ENCODE results near the gene TBC1D21.
A peak's percentile ranks its signal among the peaks of the same experiment; 100 is the strongest.

- TF ChIP-seq CTCF (conservative IDR thresholded peaks at IDR 0.05 in 1 of 2, IDR thresholded peaks at IDR 0.05 in 1 of 2; ENCODE audit: extremely low read depth in 1 of 2, insufficient read depth in 1 of 2, low read depth in 1 of 2, low read length in 2 of 2), result peak; percentile 5 to 62
- TF ChIP-seq EZH2 (IDR thresholded peaks at IDR 0.05; ENCODE audit: borderline replicate concordance, low read length), result no peak
Measured at GRCh38 chr15:73927476-73928240, 54.3 kb downstream of the TBC1D21 start.

Measured in mammary epithelial cell (primary cell).